ENCODE measurements around the gene PDE11A. TPM values are rescaled to one million over a fixed set of nuclear protein-coding genes. Genes with fewer than 3 reads are reported as not detected.

Gene PDE11A
- total RNA-seq, 4 donors from 2014 or later = 1.7 TPM; not detected in 3

GRCh38 chr2:178108176-178108575, 35.6 kb upstream of the PDE11A start:
- Histone ChIP-seq H3K4me3 (no peak overlapping the region), H3K36me3 (no peaks in the 10 kb centered on the region), H3K27me3 (no peaks in the 10 kb centered on the region), H3K27ac (no peak overlapping the region), H3K9me3 (no peaks in the 10 kb centered on the region), H3K4me1 (peaks cover 0 to 11% (median under 1%) of the 10 kb centered on the region in 4 donors)
- 84 to 88% methylated on average over 21 of the region's 21 CpGs for WGBS, 2 donors
- TF ChIP-seq POLR2A (IDR thresholded peaks at IDR 0.05) (no peak), CTCF (IDR thresholded peaks at IDR 0.05) (no peak), EP300 (IDR thresholded peaks at IDR 0.05) (no peak)
- no peak for DNase-seq (ENCODE audit: low spot score in 2 of 2)

GRCh38 chr2:178106053-178106452, 33.5 kb upstream of the PDE11A start:
- H3K4me3 ChIP-seq = no peak overlapping the region
- no peaks in the 10 kb centered on the region for H3K9me3 ChIP-seq
- DNase-seq (ENCODE audit: low spot score in 2 of 2) = no peak
- TF ChIP-seq CTCF (IDR thresholded peaks at IDR 0.05) (no peak), EP300 (IDR thresholded peaks at IDR 0.05) (no peak), POLR2A (IDR thresholded peaks at IDR 0.05) (no peak)
- H3K27me3 ChIP-seq = no peaks in the 10 kb centered on the region
- WGBS, 2 donors = 40 to 57% methylated on average over 2 of the region's 2 CpGs
- no peaks in the 10 kb centered on the region for H3K4me1 ChIP-seq
- H3K27ac ChIP-seq = no peak overlapping the region
- H3K36me3 ChIP-seq = no peaks in the 10 kb centered on the region

- WGBS, 2 donors = 72 to 88% methylated on average over 2 of the region's 2 CpGs
- no peak for TF ChIP-seq POLR2A (IDR thresholded peaks at IDR 0.05)
- no peak for TF ChIP-seq EP300 (IDR thresholded peaks at IDR 0.05)
- TF ChIP-seq CTCF (IDR thresholded peaks at IDR 0.05) = no peak
- Histone ChIP-seq H3K9me3 (no peaks in the 10 kb centered on the region), H3K27me3 (no peaks in the 10 kb centered on the region), H3K36me3 (no peaks in the 10 kb centered on the region), H3K4me1 (no peaks in the 10 kb centered on the region), H3K4me3 (no peak overlapping the region), H3K27ac (no peak overlapping the region)
- DNase-seq (ENCODE audit: low spot score in 2 of 2) = no peak
These were observed 33.0 kb upstream of the PDE11A start for GRCh38 chr2:178105566-178105965.

GRCh38 chr2:178101321-178102079, 28.9 kb upstream of the PDE11A start:
- TF ChIP-seq POLR2A (IDR thresholded peaks at IDR 0.05) (no peak), EP300 (IDR thresholded peaks at IDR 0.05) (no peak), CTCF (IDR thresholded peaks at IDR 0.05) (no peak)
- Histone ChIP-seq H3K36me3 (no peaks in the 10 kb centered on the region), H3K4me1 (no peaks in the 10 kb centered on the region), H3K9me3 (no peaks in the 10 kb centered on the region), H3K27ac (no peak overlapping the region), H3K4me3 (no peak overlapping the region), H3K27me3 (no peaks in the 10 kb centered on the region)
- DNase-seq (ENCODE audit: low spot score in 2 of 2) = no peak
- WGBS, 2 donors = 81 to 82% methylated on average over 3 of the region's 3 CpGs

- TF ChIP-seq CTCF (IDR thresholded peaks at IDR 0.05) = no peak
- TF ChIP-seq POLR2A (IDR thresholded peaks at IDR 0.05) = no peak
- no peak for TF ChIP-seq EP300 (IDR thresholded peaks at IDR 0.05)
- no peak for DNase-seq (ENCODE audit: low spot score in 2 of 2)
- Histone ChIP-seq H3K4me3 (no peak overlapping the region), H3K9me3 (no peaks in the 10 kb centered on the region), H3K27ac (no peak overlapping the region), H3K36me3 (no peaks in the 10 kb centered on the region), H3K4me1 (no peaks in the 10 kb centered on the region), H3K27me3 (no peaks in the 10 kb centered on the region)
These were observed 20.9 kb upstream of the PDE11A start for GRCh38 chr2:178093471-178093870.

Measured in tibial nerve (tissue), 4 donors.